Parathyroid adenoma (tissue), 2 donors: Measurements from ENCODE around the gene G6PD.

Experiments
- H2AFZ ChIP-seq: fragments of 300-600 bp; sonication (generic); one replicate; pipeline ENCODE4 v1.7.0; 2017; ENCODE audit warnings: antibody characterized with exemption, mild to moderate bottlenecking
- H3K27ac ChIP-seq: fragments of 300-600 bp; sonication (generic); one replicate; pipeline ENCODE4 v1.7.0; 2017
- H3K27me3 ChIP-seq: fragments of 300-600 bp; sonication (generic); one replicate; pipeline ENCODE4 v1.7.0; 2017; ENCODE audit warnings: low read length; ENCODE audit not compliant: control insufficient read depth, insufficient read depth
- H3K36me3 ChIP-seq: fragments of 300-600 bp; sonication (generic); one replicate; pipeline ENCODE4 v1.7.0; 2017; ENCODE audit warnings: low read length; ENCODE audit not compliant: control insufficient read depth, insufficient read depth
- H3K4me1 ChIP-seq: fragments of 300-600 bp; sonication (generic); one replicate; pipeline ENCODE4 v1.7.0; 2017; ENCODE audit warnings: control low read depth
- H3K4me2 ChIP-seq: fragments of 300-600 bp; sonication (generic); one replicate; pipeline ENCODE4 v1.7.0; 2017; ENCODE audit warnings: low read length
- H3K4me3 ChIP-seq: fragments of 300-600 bp; sonication (generic); one replicate; pipeline ENCODE4 v1.7.0; 2017; ENCODE audit warnings: low read depth, low read length
- H3K79me2 ChIP-seq: fragments of 300-600 bp; sonication (generic); one replicate; pipeline ENCODE4 v1.7.0; 2017; ENCODE audit warnings: control low read depth
- H3K9ac ChIP-seq: fragments of 300-600 bp; sonication (generic); one replicate; pipeline ENCODE4 v1.7.0; 2017; ENCODE audit warnings: mild to moderate bottlenecking
- H3K9me3 ChIP-seq: fragments of 300-600 bp; sonication (generic); one replicate; pipeline ENCODE4 v1.7.0; 2017; ENCODE audit warnings: low read length; ENCODE audit not compliant: control insufficient read depth
- CTCF ChIP-seq: fragments of 300-600 bp; sonication (generic); IDR thresholded peaks from one replicate; pipeline ENCODE4 v1.7.0; 2017; ENCODE audit warnings: antibody characterized with exemption, mild to moderate bottlenecking
- donor health status: primary hyperparathyroidism.

The G6PD gene

GRCh38 chrX:154525606-154526490 lies 20.8 kb downstream of the G6PD start:
- no peak overlapping the region for H2AFZ ChIP-seq
- H3K79me2 ChIP-seq, result no peaks in the 10 kb centered on the region
- TF ChIP-seq CTCF, result no peak
- H3K27ac ChIP-seq, result no peak overlapping the region
- no peak overlapping the region for H3K9ac ChIP-seq
- no peaks in the 10 kb centered on the region for H3K9me3 ChIP-seq
- H3K4me3 ChIP-seq, result no peak overlapping the region
- no peaks in the 10 kb centered on the region for H3K27me3 ChIP-seq
- H3K36me3 ChIP-seq, result no peaks in the 10 kb centered on the region
- H3K4me2 ChIP-seq, result no peak overlapping the region
- H3K4me1 ChIP-seq, result peaks cover 3% of the 10 kb centered on the region

GRCh38 chrX:154519389-154519788 lies 27.3 kb downstream of the G6PD start:
- Histone ChIP-seq H3K4me3 (no peak overlapping the region), H3K36me3 (no peaks in the 10 kb centered on the region), H3K9me3 (no peaks in the 10 kb centered on the region), H3K27me3 (no peaks in the 10 kb centered on the region), H3K4me1 (peaks cover 4% of the 10 kb centered on the region), H3K4me2 (no peak overlapping the region), H2AFZ (no peak overlapping the region), H3K27ac (no peak overlapping the region), H3K79me2 (no peaks in the 10 kb centered on the region), H3K9ac (no peak overlapping the region)
- TF ChIP-seq CTCF, result no peak

GRCh38 chrX:154517101-154517781 lies 29.4 kb downstream of the G6PD start:
- Histone ChIP-seq H3K4me3 (no peak overlapping the region), H3K4me2 (no peak overlapping the region), H3K27ac (peak overlapping the region; percentile 75), H3K36me3 (no peaks in the 10 kb centered on the region), H2AFZ (peak overlapping the region; percentile 87), H3K9me3 (no peaks in the 10 kb centered on the region), H3K79me2 (no peaks in the 10 kb centered on the region), H3K4me1 (peaks cover 4% of the 10 kb centered on the region), H3K9ac (no peak overlapping the region), H3K27me3 (no peaks in the 10 kb centered on the region)
- no peak for TF ChIP-seq CTCF

- peaks cover 4% of the 10 kb centered on the region for H3K4me1 ChIP-seq
- no peaks in the 10 kb centered on the region for H3K36me3 ChIP-seq
- H3K79me2 ChIP-seq, result no peaks in the 10 kb centered on the region
- H2AFZ ChIP-seq, result peak overlapping the region; percentile 87
- no peaks in the 10 kb centered on the region for H3K27me3 ChIP-seq
- H3K27ac ChIP-seq, result peak overlapping the region; percentile 75
- H3K4me3 ChIP-seq, result peak overlapping the region; percentile 57
- no peaks in the 10 kb centered on the region for H3K9me3 ChIP-seq
- peak overlapping the region; percentile 81 for H3K4me2 ChIP-seq
- TF ChIP-seq CTCF, result no peak
- H3K9ac ChIP-seq, result no peak overlapping the region
These were observed 30.0 kb downstream of the G6PD start for GRCh38 chrX:154516656-154517100.
